SK-N-SH treated with all-trans-retinoic acid at 6 μM for 48 hours (cell line): ENCODE results near the gene JADE3.
A peak's percentile ranks its signal among the peaks of the same experiment; 100 is the strongest.

Source experiments
- ATAC-seq: fragments of 200-7000 bp; cut with Tn5 transposase; 3 replicates; pipeline ENCODE4 v1.9.1; 2020; ENCODE audit warnings: mild to moderate bottlenecking, moderate library complexity
- ARNTL ChIP-seq: fragments of 450-650 bp; formaldehyde crosslinking; IDR thresholded peaks from 2 replicates; pipeline ENCODE4 v1.5.0; 2020; ENCODE audit warnings: low read depth, mild to moderate bottlenecking, moderate library complexity, borderline replicate concordance
- BACH2 ChIP-seq: fragments of 250-450 bp; sonication (Bioruptor Pico); IDR thresholded peaks from 2 replicates; pipeline ENCODE4 v1.9.0; 2021; ENCODE audit warnings: mild to moderate bottlenecking, borderline replicate concordance
- CREB5 ChIP-seq: fragments of 250-450 bp; sonication (Bioruptor Pico); IDR thresholded peaks from 2 replicates; pipeline ENCODE4 v1.5.1; 2020; ENCODE audit warnings: low read depth, mild to moderate bottlenecking, moderate library complexity
- CSDC2 ChIP-seq: fragments of 250-450 bp; sonication (Bioruptor Pico); IDR thresholded peaks from 2 replicates; pipeline ENCODE4 v1.5.0; 2020; ENCODE audit warnings: mild to moderate bottlenecking, moderate library complexity
- CSRNP3 ChIP-seq: fragments of 250-450 bp; sonication (Bioruptor Pico); IDR thresholded peaks from 2 replicates; pipeline ENCODE4 v1.5.1; 2021; ENCODE audit warnings: mild to moderate bottlenecking, moderate library complexity
- ESRRG ChIP-seq: fragments of 250-450 bp; sonication (Bioruptor Pico); IDR thresholded peaks from 2 replicates; pipeline ENCODE4 v1.6.1; 2021; ENCODE audit warnings: mild to moderate bottlenecking
- GLIS3 ChIP-seq: fragments of 250-450 bp; sonication (Bioruptor Pico); IDR thresholded peaks from 2 replicates; pipeline ENCODE4 v1.5.0; 2020; ENCODE audit warnings: mild to moderate bottlenecking, moderate library complexity
- ISL1 ChIP-seq: fragments of 250-450 bp; sonication (Bioruptor Pico); IDR thresholded peaks from 2 replicates; pipeline ENCODE4 v2.1.2; 2022; ENCODE audit warnings: mild to moderate bottlenecking, moderate library complexity
- PATZ1 ChIP-seq: fragments of 250-450 bp; sonication (Bioruptor Pico); IDR thresholded peaks from 2 replicates; pipeline ENCODE4 v1.8.0; 2020; ENCODE audit warnings: mild to moderate bottlenecking, moderate library complexity, borderline replicate concordance
- POU6F1 ChIP-seq: fragments of 250-450 bp; sonication (Bioruptor Pico); IDR thresholded peaks from 2 replicates; pipeline ENCODE4 v1.8.0; 2021; ENCODE audit warnings: low read depth, mild to moderate bottlenecking, moderate library complexity, borderline replicate concordance
- RARB ChIP-seq: fragments of 250-450 bp; sonication (Bioruptor Pico); IDR thresholded peaks from 2 replicates; pipeline ENCODE4 v1.8.0; 2021; ENCODE audit warnings: mild to moderate bottlenecking, moderate library complexity
- SNAI2 ChIP-seq: fragments of 250-450 bp; sonication (Bioruptor Pico); IDR thresholded peaks from 2 replicates; pipeline ENCODE4 v1.5.0; 2020; ENCODE audit warnings: mild to moderate bottlenecking, moderate library complexity
- TCF4 ChIP-seq: fragments of 250-450 bp; sonication (Bioruptor Pico); IDR thresholded peaks from 2 replicates; pipeline ENCODE4 v1.8.0; 2021; ENCODE audit warnings: mild to moderate bottlenecking, moderate library complexity, borderline replicate concordance
- TOX ChIP-seq: fragments of 250-450 bp; sonication (Bioruptor Pico); IDR thresholded peaks from 2 replicates; pipeline ENCODE4 v1.8.0; 2021; ENCODE audit warnings: mild to moderate bottlenecking, moderate library complexity, borderline replicate concordance
- TSHZ2 ChIP-seq: fragments of 250-450 bp; sonication (Bioruptor Pico); IDR thresholded peaks from 2 replicates; pipeline ENCODE4 v1.5.0; 2020; ENCODE audit warnings: mild to moderate bottlenecking, moderate library complexity
- ZC3H10 ChIP-seq: fragments of 250-450 bp; sonication (Bioruptor Pico); IDR thresholded peaks from 2 replicates; pipeline ENCODE4 v1.5.1; 2021; ENCODE audit warnings: mild to moderate bottlenecking, moderate library complexity
- ZFP3 ChIP-seq: fragments of 250-450 bp; sonication (Bioruptor Pico); IDR thresholded peaks from 2 replicates; pipeline ENCODE4 v1.5.0; 2020; ENCODE audit warnings: mild to moderate bottlenecking, moderate library complexity
- ZFP30 ChIP-seq: fragments of 450-650 bp; formaldehyde crosslinking; IDR thresholded peaks from 2 replicates; pipeline ENCODE4 v1.5.0; 2022; ENCODE audit warnings: mild to moderate bottlenecking, moderate library complexity
- ZNF70 ChIP-seq: fragments of 450-650 bp; formaldehyde crosslinking; IDR thresholded peaks from 2 replicates; pipeline ENCODE4 v1.5.0; 2020; ENCODE audit warnings: mild to moderate bottlenecking, moderate library complexity

The JADE3 gene

GRCh38 chrX:46912098-46912602 is at the start of gene JADE3:
Gene JADE3 (plus strand): TSS chrX:46912421. CDS start chrX:46984895, 72,474 bp downstream.
- peak; percentile 91 for ATAC-seq
- TF ChIP-seq RARB (CRISPR knock-in tag) (no peak), ARNTL (CRISPR knock-in tag) (no peak), BACH2 (CRISPR knock-in tag) (no peak), ZFP30 (CRISPR knock-in tag) (no peak), TOX (CRISPR knock-in tag) (no peak), ZC3H10 (no peak), ZNF70 (CRISPR knock-in tag) (no peak), ZFP3 (CRISPR knock-in tag) (no peak), ESRRG (no peak), POU6F1 (CRISPR knock-in tag) (no peak), TCF4 (no peak), TSHZ2 (CRISPR knock-in tag) (no peak), SNAI2 (CRISPR knock-in tag) (no peak), GLIS3 (CRISPR knock-in tag) (no peak), CREB5 (CRISPR knock-in tag) (no peak), CSDC2 (CRISPR knock-in tag) (no peak)

GRCh38 chrX:46863072-46863471 is 49.1 kb upstream of the JADE3 start:
- TF ChIP-seq POU6F1 (CRISPR knock-in tag) = no peak
- TF ChIP-seq TSHZ2 (CRISPR knock-in tag) = no peak
- TF ChIP-seq ZFP30 (CRISPR knock-in tag) = no peak
- no peak for TF ChIP-seq CSRNP3 (CRISPR knock-in tag)
- no peak for TF ChIP-seq ZC3H10
- no peak for TF ChIP-seq ZNF70 (CRISPR knock-in tag)
- TF ChIP-seq CSDC2 (CRISPR knock-in tag) = no peak
- no peak for ATAC-seq

- ATAC-seq = no peak
- TF ChIP-seq CSDC2 (CRISPR knock-in tag) (no peak), TCF4 (no peak), TSHZ2 (CRISPR knock-in tag) (no peak), SNAI2 (CRISPR knock-in tag) (no peak), ZFP30 (CRISPR knock-in tag) (no peak), PATZ1 (CRISPR knock-in tag) (no peak), ZNF70 (CRISPR knock-in tag) (no peak), BACH2 (CRISPR knock-in tag) (no peak), ISL1 (CRISPR knock-in tag) (no peak)
Measured at GRCh38 chrX:46864606-46865005, 47.6 kb upstream of the JADE3 start.
